ENCODE measurements around the gene PCDHB3.

PCDHB3 gene

DNA sequence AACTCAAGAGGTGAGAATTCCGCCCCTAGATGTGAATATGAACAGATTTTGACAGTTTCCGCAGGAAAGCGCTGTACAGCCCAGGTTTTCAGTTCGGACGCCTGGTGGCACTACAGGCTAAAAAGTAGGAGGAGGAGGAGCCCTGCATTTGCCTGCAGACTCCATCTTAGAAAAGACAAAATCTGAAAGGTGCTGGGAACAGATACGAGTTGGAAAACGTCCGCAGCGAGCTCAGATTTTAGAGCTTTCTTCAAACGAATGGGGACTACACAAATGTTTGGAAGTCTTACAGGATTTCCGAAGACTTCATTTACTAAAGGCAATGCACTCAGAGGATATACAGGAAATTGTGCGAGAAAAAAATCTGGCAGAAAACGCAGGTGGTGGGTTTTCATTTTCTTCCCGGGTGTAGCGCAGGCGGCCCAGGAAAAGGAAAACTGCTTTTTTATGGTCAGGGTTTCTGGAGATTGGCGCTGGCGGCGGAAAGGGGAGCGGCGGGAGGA is 15.7 kb upstream of the PCDHB3 start (continued):
- TF ChIP-seq, protein P1, sequence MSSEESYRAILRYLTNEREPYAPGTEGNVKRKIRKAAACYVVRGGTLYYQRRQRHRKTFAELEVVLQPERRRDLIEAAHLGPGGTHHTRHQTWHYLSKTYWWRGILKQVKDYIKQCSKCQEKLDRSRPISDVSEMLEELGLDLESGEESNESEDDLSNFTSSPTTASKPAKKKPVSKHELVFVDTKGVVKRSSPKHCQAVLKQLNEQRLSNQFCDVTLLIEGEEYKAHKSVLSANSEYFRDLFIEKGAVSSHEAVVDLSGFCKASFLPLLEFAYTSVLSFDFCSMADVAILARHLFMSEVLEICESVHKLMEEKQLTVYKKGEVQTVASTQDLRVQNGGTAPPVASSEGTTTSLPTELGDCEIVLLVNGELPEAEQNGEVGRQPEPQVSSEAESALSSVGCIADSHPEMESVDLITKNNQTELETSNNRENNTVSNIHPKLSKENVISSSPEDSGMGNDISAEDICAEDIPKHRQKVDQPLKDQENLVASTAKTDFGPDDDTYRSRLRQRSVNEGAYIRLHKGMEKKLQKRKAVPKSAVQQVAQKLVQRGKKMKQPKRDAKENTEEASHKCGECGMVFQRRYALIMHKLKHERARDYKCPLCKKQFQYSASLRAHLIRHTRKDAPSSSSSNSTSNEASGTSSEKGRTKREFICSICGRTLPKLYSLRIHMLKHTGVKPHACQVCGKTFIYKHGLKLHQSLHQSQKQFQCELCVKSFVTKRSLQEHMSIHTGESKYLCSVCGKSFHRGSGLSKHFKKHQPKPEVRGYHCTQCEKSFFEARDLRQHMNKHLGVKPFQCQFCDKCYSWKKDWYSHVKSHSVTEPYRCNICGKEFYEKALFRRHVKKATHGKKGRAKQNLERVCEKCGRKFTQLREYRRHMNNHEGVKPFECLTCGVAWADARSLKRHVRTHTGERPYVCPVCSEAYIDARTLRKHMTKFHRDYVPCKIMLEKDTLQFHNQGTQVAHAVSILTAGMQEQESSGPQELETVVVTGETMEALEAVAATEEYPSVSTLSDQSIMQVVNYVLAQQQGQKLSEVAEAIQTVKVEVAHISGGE (tag by site-specific recombination; conservative IDR thresholded peaks at IDR 0.05; ENCODE audit: low read depth), result peak; percentile 46
- peak; percentile 44; the same call in 1 of the 2 replicates for TF ChIP-seq ZNF184 (tag by site-specific recombination; IDR thresholded peaks at IDR 0.05)

DNA sequence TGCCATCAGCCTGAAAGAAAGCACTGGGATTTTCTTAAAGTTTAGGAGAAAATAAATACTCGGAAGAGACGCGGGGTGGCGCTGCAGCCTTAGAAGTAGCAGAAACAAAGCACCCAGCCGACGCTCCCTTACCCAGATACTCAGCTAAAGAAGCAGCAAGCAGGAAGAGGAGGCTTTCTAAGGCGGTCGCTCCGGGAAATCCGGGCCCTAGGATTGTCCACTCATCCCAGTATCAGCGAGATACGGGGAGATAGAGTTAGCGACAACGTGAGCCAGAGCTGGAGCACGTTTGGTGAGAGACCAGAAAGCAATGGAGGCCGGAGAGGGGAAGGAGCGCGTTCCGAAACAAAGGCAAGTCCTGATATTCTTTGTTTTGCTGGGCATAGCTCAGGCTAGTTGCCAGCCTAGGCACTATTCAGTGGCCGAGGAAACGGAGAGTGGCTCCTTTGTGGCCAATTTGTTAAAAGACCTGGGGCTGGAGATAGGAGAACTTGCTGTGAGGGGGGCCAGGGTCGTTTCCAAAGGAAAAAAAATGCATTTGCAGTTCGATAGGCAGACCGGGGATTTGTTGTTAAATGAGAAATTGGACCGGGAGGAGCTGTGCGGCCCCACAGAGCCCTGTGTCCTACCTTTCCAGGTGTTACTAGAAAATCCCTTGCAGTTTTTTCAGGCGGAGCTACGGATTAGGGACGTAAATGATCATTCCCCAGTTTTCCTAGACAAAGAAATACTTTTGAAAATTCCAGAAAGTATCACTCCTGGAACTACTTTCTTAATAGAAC is 5.6 kb upstream of the PCDHB3 start, which contains the start of gene PCDHB2:
PCDHB2 (plus strand) TSS at position 135 of the 782 bp plus-strand sequence; CDS start at position 311, 176 bp downstream.
- H3K9me3 ChIP-seq (ENCODE audit: control insufficient read depth, insufficient read depth, low read depth, low read length), result 0 out of 2 replicates have a peak, but pooled peaks cover 2% of the 10 kb centered on the region
- CTCF ChIA-PET, result interaction anchor here (0.7 to 2.5 kb wide), 11 partner anchors 9 to 469 kb away, joined by 3 to 13 read pairs (median 4); partner anchors contain the start of genes PCDHB10, PCDHB5, PCDHB6 and PCDHB9
- TF ChIP-seq ZNF76 (tag by site-specific recombination; IDR thresholded peaks at IDR 0.05; ENCODE audit: borderline replicate concordance, low read depth) (no peak), YY2 (tag by site-specific recombination; IDR thresholded peaks at IDR 0.05) (no peak), ZNF2 (tag by site-specific recombination; IDR thresholded peaks at IDR 0.05) (no peak), TCF7L2 (IDR thresholded peaks at IDR 0.05; ENCODE audit: borderline replicate concordance, low read depth, low read length) (no peak), ZNF600 (tag by site-specific recombination; IDR thresholded peaks at IDR 0.05) (0 out of 2 replicates have a peak, but pooled peaks have one; percentile 10), ZNF624 (tag by site-specific recombination; IDR thresholded peaks at IDR 0.05) (no peak), ZBTB48 (tag by site-specific recombination; IDR thresholded peaks at IDR 0.05) (peak; percentile 97), ZSCAN16 (tag by site-specific recombination; IDR thresholded peaks at IDR 0.05) (no peak), ZNF501 (tag by site-specific recombination; IDR thresholded peaks at IDR 0.05) (no peak), ZNF660 (tag by site-specific recombination; IDR thresholded peaks at IDR 0.05) (peak; percentile 38; the same call in 1 of the 2 replicates), ZNF394 (tag by site-specific recombination; IDR thresholded peaks at IDR 0.05; ENCODE audit: borderline replicate concordance) (peak; percentile 48), ZNF654 (tag by site-specific recombination; IDR thresholded peaks at IDR 0.05; ENCODE audit: low read depth) (peak; percentile 67), ZFP3 (tag by site-specific recombination; IDR thresholded peaks at IDR 0.05; ENCODE audit: low read depth) (no peak), AEBP2 (tag by site-specific recombination; IDR thresholded peaks at IDR 0.05; ENCODE audit: borderline replicate concordance) (no peak), SCRT1 (tag by site-specific recombination; IDR thresholded peaks at IDR 0.05; ENCODE audit: borderline replicate concordance) (no peak), ZBTB17 (tag by site-specific recombination; IDR thresholded peaks at IDR 0.05) (peak; percentile 29; the same call in 1 of the 2 replicates)
- TF ChIP-seq, protein P2, sequence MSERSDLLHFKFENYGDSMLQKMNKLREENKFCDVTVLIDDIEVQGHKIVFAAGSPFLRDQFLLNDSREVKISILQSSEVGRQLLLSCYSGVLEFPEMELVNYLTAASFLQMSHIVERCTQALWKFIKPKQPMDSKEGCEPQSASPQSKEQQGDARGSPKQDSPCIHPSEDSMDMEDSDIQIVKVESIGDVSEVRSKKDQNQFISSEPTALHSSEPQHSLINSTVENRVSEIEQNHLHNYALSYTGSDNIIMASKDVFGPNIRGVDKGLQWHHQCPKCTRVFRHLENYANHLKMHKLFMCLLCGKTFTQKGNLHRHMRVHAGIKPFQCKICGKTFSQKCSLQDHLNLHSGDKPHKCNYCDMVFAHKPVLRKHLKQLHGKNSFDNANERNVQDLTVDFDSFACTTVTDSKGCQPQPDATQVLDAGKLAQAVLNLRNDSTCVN (tag by site-specific recombination; optimal IDR thresholded peaks at IDR 0.05), result peak; percentile 13
- no peaks in the 10 kb centered on the region for H3K36me3 ChIP-seq (ENCODE audit: control insufficient read depth in 2 of 2, insufficient read depth in 1 of 2, low read length in 2 of 2)
- POLR2A ChIA-PET, result interaction anchor here (0.6 to 0.7 kb wide), 4 partner anchors 10 to 1633 kb away, joined by 3 to 6 read pairs (median 4); no protein-coding TSS in a partner anchor
- no peak within 1 kb of the TSS for H3K27ac ChIP-seq (ENCODE audit: extremely low read depth, low read depth, low read length)
- H3K4me1 ChIP-seq (ENCODE audit: control insufficient read depth, insufficient read depth, low read length), result no peaks in the 10 kb centered on the region
- peak within 1 kb of the TSS; percentile 55 for H3K4me3 ChIP-seq (ENCODE audit: low read depth, low read length)

All from HEK293 (cell line).